KG1 (cell line): ENCODE measurements around the gene PTPN1.
"Not testable (repeated sequence)": the region's sequence is repeated elsewhere in the genome, so short reads cannot be mapped to it uniquely, and the experiment has no call there.

Experiments used
- DNase-seq: peaks from one replicate; lab custom pipeline; 2025; lab: John Stamatoyannopoulos, UW

PTPN1 gene

DNA sequence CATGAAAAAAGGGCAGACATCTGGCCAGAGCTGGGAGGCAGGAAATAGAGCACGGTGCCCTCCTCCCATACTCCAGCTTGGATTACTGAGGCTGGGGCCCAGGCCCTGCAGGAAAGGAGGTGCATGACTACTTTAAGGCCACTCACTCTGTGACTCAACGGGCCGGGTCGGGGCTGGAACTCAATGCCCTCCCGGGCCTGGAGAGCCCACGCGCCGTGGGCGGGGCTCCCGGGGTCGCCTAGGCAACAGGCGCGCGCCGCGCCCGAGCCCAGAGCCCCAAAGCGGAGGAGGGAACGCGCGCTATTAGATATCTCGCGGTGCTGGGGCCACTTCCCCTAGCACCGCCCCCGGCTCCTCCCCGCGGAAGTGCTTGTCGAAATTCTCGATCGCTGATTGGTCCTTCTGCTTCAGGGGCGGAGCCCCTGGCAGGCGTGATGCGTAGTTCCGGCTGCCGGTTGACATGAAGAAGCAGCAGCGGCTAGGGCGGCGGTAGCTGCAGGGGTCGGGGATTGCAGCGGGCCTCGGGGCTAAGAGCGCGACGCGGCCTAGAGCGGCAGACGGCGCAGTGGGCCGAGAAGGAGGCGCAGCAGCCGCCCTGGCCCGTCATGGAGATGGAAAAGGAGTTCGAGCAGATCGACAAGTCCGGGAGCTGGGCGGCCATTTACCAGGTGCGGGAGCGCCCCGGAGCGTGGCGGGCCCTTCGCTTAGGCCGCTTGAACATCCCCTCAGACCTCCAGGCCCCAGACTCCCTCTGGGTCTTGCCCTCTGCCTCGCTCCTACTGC lies at the start of gene PTPN1:
TSS of gene PTPN1 (plus strand) at position 461 of the 783 bp plus-strand sequence. CDS start at position 606, 145 bp downstream.
- peak; percentile 92 for DNase-seq

DNA sequence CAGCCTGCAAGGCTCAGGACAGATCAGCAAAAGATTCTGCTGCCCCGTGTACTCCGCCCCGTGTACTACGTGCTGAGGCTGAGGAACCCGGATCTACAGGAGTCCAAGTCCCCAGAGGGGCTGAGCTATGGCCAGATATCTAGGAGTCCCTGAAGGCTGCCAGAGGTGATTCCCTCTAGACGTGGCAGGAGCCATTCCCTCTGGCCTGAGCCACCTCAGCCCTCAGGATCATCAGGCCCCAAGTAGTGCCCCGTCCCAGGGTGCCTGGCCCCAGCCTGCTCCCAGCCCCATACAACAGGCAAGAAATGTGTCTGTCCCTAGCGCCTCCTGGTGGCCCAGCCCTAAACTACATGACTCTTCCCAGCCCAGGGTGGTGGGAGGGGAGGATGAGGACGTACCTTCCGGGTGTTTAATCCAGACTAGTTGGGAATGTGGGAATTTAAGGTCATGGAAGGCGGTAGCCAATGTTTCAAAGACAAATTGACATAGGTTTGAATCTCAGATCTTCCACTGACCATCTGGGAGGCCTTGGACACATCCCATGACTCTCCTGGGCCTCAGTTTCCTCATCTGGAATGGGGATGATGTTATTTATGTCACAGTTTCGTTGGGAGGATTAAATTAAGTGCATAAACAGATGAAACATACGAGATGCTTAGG lies 49.4 kb upstream of the PTPN1 start:
- DNase-seq, result peak; percentile 42

DNA sequence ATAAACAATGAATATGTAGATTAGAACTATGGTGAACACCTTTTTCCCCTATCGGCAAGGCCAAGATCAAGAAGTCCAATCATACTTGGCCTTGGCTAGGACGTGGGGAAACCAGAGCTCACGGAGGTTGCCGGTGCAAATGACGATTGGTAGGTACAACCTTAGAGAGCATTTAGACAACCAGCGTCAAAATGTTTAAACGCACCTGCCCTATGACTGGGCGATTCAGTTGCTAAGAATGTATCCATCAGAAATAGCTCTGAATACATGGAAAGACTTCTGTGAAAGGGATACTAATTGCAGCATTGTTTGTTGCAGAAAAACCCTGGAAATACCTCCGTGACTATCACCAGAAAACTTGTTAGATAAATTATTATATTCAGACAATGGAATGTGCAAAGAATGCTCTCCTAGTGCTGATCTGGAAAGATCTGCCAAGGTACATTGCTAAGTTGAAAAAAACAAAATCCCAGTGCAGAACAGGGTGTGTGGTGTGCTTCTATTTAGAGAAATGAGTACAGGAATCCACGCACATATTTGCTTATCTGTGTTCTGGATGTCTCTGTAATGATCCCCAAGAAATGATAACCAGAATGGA lies 48.0 kb upstream of the PTPN1 start:
- DNase-seq, result no peak

DNA sequence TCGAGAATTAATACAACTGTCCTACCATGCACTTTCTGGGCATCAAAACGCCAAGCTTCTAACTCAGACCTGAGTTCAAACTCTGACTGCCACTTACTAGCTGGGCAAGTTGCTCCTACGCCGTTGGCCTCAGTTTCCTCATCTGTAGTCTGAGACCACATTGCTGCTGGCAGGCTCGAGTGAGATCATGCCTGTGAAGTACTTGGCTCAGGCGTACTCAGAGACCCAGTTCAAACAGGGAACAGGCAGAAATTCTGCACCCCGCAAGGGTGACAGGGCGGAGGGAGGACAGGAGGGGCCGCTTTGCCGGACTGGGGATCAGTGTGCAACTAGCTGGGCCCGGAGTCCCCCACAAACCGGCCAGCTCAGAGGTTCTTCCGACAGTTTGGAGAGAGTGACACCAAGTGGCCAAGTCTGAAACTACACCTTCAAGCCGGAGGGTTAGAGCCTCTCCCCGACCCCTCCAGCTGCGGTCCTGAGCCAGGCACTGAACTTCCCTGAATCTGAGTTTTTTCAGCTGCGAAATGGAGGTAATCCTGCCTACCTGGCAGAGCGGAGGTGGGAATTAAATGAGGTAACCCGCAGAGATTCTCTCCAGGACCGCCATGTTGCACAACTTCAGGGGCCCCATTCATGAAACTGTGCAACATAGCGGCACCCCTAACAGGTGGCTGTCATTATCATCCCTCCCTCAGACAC lies 46.0 kb upstream of the PTPN1 start:
- peak; percentile 31 for DNase-seq

DNA sequence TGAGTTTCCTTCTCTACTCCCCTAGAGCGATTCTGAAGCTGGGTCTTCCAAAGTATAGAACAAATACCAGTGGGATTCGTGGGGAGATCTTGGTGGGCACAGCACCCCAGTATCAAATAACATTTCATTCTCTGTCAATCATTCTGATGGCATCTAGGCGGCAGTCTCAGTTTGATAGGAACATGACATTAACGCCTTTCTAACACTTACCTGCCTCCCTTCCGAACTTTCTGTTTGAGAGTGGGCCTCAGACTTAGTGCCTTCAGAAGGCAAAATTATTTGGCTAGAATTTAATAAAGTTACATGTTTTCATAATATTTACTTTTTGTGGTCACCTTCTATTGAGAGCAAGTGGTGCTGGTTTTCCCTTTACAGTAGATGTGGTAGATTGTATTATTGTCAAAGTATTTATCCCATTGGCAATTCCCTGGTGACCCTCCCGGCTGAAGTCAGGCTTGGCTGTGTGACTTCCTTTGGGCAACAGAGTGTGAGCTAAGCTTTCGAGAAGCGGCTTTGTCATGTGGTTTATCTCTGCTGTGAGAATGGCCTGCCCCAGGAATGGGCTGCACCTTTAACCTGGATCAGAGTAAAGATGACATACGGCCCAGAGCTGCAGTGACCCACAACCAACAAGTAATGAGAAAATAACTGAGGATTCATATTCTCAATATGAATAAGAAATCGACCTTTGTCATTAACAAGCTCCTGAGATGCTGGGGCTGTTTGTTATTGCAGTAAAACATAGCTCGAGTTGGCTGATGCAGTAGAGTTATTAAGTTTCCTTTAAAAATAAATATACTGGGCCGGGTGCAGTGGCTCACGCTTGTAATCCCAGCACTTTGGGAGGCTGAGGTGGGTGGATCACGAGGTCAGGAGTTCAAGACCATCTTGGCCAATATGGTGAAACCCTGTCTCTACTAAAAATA lies 45.2 kb upstream of the PTPN1 start:
- no peak for DNase-seq

DNA sequence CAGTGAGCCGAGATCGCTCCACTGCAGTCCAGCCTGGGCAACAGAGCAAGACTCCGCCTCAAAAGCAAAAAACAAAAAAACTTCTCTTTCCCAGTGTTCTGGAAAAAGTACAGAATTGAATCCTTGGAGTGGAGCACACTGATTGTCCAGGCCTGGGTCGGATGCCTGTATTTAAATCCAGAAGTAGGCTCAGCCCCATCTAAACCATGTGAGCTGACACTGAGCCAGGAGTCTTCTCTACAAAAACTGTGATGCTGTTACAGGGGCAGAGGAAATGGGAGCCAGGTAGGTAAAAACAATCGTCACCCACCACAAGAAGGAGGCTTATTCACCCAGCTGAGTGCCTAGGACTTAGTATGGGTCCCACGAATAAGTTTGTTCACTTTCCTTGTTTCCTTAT lies 43.0 kb upstream of the PTPN1 start:
- no peak for DNase-seq

DNA sequence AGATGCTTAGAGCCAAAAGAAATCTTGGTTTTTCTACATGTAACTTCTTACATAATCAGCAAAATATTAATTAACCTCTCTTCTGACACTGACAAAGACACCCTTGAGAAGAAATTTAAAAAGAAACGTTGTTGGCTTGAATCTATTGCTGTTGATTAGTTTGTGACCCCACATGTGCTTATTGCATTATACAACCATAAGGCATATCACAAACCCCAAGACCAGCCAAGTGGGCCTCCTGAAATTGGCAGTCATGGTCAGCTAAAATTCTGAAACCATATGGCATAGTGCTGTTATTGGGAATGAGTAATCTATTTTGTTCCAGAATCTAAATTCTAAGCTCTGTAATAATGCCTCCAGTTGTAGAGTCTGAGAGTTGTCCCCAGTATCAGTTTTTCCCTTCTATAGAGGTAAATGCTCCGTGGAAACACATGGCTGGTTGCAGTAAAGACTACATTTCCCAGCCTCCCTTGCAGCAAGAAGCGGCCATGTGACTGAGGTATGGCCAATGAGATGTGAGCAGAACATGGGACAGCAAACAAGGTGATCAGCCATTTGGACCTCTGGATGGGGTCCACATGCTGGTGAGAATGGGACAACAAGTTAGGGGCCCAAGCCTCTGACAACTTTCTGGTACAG lies 42.3 kb upstream of the PTPN1 start:
- no peak for DNase-seq

DNA sequence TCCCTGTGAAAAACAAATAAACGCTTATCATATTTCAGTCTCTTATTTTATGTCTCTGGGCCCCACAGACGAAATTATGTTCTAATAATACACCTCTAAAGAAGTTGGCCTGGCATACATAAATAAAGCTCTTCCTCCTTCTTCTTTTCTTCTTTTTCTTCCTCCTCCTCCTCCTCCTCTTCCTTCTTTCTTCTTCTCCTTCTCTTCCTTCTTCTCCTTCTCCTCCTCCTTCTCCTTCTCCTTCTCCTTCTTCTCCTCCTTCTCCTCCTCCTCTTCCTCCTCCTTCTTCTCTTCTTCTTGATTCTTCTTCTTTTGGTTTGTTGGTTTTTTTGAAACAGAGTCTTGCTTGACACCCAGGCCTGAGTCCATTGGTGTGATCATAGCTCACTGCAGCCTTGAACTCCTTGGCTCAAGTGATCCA lies 41.8 kb upstream of the PTPN1 start:
- no peak for DNase-seq

DNA sequence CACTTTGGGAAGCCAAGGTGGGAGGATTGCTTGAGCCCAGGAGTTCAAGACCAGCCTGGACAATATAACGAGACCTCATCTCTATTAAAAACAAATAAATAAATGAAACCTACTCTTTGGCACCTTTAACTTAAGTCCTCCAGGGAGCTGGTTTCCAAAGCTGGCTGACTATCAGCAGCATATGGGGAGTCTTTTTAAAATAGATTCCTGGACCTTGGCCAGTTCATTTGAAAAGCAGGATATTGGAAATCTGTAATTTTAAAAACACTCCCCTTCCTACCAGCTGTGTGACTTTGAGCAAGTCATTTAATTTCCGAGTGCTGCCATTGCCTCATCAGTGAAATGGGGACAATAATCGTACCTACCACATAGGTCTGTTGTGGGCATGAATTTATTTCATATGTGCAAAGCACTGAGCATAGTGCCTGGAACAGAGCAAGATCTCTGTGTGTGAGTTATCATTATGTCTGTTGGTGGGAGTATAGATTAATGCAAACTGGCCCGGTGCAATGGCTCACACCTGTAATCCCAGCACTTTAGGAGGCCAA lies 40.9 kb upstream of the PTPN1 start:
- no peak for DNase-seq

DNA sequence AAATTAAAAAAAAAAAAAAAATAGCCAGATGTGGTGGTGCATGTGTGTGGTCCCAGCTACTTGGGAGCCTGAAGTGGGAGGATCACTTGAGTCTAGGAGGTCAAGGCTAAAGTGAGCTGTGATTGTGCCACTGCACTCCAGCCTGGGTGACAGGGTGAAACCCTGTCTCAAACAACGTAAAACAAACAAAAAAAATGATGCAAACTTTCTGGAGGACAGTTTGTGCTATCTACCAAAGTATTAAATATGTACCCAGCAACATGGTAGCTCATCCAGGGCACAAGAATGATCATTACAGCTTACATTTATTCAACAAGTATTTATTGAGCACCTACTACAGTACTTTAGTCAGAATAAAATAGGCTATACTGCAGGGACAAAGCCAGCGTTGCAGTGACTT lies 40.4 kb upstream of the PTPN1 start:
- no peak for DNase-seq

DNA sequence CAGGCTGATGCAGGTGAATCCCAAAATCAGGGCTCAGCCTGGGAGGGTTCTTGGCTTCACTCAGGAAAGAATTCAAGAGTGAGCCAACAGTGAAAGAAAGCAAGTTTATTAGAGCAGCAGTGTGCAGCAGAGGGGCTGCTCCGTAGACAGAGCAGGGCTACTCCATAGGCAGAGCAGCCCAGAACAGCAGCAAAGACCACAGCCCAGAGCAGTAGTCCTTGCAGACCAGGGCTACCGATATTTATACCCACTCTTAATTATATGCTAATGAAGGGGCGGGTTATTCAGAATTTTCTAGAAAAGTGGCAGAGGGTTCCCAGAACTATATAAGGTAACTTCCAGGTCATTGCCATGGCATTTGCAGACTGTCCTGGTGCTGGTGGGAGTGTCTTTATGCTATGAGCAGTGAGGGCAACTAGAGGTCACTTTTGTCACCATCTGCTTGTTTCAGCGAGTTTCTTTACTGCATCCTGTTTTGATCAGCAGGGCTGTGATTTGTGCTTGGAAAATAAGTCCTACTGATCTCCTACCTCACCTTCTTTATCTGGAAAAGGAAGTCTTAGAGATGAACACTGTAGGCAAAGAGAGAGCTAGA lies 39.8 kb upstream of the PTPN1 start:
- DNase-seq, result no peak

DNA sequence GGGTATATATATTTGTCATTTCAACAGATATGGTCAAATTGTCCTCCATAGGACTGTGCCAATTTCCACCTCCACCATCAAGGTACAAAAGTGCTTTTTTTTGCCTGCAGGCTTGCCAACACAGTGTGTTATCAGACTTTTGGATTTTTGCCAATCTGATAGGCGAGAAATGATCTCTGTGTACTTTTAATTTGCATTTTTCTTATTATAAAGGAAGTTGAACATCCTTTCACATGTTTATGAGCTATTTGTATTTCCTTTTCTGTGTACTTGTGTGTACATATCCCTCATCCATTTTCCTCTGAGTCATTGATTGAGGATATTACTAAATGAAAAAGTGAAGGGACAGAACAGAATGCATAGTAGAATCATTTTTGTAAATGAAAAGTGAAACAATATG lies 39.0 kb upstream of the PTPN1 start:
- DNase-seq, result no peak

DNA sequence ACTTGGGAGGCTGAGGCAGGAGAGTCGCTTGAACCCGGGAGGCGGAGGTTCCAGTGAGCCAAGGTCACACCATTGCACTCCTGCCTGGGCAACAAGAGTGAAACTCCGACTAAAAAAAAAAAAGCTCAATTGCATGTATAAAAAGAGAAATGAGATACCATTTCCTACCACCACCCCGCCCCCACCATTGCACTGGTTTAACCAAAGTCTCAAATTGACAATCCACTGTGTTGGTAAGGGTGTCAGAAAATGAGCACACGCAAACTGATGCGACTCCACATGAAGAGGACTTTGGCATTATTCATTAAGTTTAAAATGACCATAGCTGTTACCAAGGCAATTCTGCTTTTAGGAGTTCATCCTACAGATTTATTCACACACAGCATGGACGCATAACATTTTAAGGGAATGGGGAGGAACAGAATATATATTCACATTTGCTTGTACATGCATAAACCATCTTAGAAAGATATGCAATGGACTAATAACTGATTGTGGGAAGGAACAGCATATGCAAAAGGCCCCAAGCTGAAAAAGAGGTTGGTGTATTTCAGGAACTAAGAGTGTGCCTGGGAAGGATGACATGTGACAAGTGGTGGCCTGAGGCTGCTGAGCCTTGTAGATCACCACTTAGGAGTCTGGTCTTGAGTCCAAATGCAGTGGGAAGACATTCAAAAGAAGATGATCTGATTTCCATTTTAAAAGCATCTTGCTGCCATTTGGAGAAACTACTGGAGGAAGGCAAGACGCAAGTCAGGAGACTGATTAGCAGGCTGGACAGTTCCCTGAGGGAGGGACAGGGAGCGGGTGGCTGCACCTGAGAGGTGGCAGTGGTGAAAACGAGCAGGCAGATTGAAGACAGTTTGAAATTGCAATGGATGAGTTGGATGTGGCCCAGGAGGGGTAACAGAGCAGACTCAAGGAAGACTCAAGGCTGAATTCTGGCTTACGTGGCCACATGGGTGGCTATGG lies 37.2 kb upstream of the PTPN1 start:
- no peak for DNase-seq

DNA sequence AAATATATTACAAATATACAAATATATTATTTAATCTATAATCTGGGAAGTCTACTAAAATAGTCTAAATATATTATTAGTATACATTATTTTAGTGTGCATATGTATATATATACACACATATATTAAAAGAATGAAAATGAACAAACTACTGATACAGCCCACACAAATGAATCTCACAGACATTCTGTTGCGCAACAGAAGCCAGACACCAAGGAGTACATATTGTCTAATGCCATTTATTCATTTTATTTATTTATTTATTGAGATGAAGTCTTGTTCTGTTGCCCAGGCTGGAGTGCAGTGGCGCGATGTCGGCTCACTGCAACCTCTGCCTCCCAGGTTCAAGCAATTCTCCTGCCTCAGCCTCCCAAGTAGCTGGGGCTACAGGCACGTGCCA lies 35.8 kb upstream of the PTPN1 start:
- DNase-seq, result not testable (repeated sequence)

DNA sequence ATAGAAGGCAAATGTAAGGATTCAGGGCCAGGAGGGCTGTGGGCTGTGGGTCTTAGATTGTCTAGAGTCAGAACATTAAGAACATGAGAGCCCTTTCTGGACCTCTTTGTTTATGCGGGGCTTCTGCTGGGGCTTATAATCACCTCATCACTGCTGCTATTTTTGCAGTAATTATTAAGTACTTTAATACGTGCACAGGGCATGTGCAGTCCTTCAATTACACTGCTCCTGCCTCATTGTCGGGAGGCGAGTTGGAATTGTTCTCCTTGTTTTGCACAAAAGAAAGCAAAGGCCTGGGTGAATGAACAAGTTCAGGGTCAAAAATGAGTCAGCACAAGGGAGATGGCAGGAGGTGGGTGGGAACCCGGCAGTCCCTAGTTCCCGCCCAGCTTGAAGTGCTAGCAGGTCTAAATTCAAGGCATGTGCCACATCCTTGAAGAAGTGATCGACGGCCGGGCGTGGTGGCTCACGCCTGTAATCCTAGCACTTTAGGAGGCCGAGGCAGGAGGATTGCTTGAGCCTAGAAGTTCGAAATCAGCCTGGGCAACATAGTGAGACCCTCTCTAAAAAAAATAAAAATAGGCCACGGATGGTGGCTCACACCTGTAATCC lies 34.4 kb upstream of the PTPN1 start:
- DNase-seq, result no peak

DNA sequence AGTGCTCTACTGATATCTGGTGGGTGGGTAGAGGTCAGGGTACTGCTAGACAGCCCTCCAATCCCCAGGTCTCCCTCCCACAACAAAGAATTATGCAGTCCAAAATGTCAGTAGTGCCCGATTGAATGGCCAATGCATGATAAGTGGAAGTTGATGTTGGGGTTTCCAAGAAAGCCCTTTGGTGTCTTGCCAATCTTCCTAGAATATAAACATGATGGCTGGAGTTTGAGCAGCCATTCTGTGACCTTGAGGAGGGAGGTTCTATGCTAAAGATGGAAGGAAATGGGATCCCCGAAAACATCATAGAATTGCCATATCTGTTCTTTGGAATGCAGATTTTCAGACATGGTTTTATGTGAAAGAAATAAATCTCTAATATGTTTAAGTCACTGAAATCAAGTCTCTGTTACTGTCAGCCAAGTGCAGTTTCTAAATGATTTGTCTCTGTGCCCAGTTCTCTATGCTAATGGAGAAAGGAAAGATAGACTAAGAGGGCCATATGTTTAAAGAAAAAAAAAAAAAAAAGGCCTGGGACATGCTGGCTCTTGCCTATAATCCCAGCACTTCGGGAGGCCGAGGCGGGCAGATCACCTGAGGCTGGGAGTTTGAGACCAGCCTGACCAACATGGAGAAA lies 32.8 kb upstream of the PTPN1 start:
- no peak for DNase-seq

DNA sequence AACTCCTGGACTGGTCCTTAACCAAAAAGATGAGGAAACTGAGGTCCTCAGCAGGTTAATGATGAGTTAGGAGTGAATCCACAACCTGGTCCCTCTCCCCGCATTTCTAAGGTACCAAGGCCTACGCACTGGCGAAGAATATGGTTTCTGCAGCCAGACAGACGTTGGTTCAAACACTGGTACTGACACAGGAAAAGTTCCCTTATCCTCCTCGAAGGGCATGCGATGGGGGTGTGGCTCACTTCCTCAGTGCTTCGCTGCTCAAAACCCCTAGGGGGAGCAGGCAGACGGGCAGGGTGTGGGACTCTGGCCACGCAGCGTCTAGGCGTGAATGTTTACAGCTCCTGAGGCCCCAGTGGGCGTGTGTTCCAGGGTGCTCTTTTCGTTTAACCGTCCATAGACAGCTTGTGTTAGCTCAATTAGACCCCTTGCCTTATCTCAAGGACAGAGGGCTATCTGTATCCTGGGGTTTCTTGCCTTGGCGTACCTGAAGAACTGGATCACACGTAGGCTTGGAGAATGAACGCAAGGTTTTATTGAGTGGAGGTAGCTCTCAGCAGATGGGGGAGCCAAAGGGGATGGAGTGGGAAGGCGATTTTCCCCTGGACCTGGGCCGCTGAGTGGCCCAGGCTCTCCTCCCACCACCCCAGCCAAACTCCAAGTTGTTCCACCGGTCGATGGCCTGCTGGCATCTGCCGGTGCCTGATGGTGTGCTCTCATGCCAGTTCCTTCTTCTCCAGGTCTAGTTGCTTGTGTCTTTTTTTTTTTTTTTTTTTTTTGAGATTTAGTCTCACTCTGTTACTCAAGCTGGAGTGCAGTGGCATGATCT lies 31.8 kb upstream of the PTPN1 start:
- peak; percentile 38 for DNase-seq
